ENCODE measurements around the gene TECR.
"Not testable (repeated sequence)": the region's sequence is repeated elsewhere in the genome, so short reads cannot be mapped to it uniquely, and the experiment has no call there.

TECR gene

GRCh38 chr19:14561847-14562351, 32.5 kb downstream of the TECR start:
- no peak for DNase-seq (ENCODE audit: low read depth, low spot score)

GRCh38 chr19:14562660-14563589, 33.5 kb downstream of the TECR start:
- DNase-seq (ENCODE audit: low read depth, low spot score), result no peak

- DNase-seq (ENCODE audit: low read depth, low spot score), result no peak
Measured at GRCh38 chr19:14563590-14563926, 34.2 kb downstream of the TECR start.

DNA sequence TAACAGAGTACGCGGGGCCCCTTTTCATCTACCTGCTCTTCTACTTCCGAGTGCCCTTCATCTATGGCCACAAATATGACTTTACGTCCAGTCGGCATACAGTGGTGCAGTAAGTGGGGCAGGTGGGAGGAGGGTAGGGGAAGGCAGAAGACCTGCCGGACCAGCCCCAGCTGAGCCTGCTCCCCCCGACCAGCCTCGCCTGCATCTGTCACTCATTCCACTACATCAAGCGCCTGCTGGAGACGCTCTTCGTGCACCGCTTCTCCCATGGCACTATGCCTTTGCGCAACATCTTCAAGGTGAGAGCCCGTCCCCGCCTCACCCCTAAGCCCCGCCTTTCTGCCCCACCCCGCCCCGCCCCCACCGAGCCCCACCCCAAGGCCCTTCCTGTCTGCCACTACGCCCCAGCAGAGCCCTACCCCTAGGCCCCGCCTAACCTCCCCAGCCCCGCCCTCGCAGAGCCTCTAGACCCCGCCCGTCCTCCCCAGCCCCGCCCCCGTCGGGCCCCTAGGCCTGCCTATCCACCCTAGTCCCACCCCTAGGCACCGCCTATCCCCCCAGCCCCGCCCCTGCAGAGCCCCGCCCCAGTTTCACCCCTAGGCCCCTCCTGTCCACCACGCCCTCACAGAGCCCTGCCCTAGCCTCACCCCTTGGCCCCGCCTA, 34.7 kb downstream of the TECR start:
- no peak for DNase-seq (ENCODE audit: low read depth, low spot score)

GRCh38 chr19:14564652-14565297, 35.4 kb downstream of the TECR start:
- DNase-seq (ENCODE audit: low read depth, low spot score), result not testable (repeated sequence)

GRCh38 chr19:14565298-14565679, 35.9 kb downstream of the TECR start:
- DNase-seq (ENCODE audit: low read depth, low spot score), result no peak

DNA sequence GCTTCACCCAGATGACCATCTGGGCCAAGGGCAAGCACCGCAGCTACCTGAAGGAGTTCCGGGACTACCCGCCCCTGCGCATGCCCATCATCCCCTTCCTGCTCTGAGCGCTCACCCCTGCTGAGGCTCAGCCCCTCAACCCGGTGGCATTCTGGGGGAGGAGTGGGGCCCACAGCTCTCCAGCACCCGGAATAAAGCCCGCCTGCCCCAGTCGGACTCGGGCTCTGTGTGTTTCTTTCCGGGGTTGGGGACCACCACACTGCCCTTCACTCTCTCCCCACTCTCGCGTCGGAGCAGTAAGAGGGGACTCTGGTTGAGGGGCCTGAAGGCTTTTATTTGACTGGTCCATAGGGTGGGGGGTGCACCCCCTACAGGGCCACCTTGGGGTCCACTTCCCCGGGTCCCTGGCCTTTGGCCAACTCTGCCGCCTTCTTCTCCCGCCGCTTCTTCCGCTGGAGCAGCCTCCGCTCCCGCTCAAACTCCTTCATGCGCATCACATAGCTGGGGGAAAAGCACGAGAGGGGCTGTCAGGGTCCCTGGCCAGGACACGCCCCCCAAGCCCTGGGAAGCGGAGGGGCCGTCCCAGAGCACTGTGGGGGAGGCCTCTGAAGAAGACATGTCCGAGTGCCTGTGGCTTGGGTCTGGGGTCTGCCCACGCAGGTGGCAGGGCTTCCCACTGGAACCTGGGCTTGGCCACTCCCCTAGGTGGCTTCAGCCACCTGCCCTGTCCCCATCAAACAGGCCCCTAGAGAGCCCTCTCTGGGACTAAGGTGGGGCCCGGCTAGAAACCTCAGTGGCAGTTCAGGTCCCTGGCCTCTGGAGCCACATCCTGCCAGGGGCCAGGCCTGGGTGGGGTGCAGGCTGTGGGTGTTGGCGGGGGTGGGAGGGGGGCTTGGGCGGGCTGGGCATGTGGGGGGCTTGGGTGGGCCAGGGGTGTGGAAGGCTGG, 36.6 kb downstream of the TECR start:
- no peak for DNase-seq (ENCODE audit: low read depth, low spot score)

DNA sequence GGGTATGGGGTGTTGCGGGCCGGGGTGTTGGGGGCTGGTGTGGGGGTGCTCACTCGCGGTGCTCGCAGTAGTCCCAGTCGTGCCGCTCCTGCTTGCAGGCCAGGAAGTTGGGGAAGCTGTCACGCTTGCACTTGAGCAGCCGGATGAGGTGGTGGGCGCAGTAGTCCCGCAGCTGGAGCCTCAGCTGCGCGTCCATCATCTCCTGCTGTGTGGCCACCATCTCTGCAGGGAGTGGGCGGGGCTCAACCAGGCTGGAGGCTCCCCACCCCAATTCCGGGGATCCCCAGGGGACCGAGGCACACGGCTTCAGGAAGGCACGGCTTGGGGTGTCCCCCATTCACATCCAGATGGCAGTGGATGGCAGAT, 37.3 kb downstream of the TECR start:
- DNase-seq (ENCODE audit: low read depth, low spot score), result no peak

GRCh38 chr19:14567079-14567478, 37.7 kb downstream of the TECR start:
- DNase-seq (ENCODE audit: low read depth, low spot score), result no peak

- DNase-seq (ENCODE audit: low read depth, low spot score), result no peak
Measured at GRCh38 chr19:14570864-14571527, 41.6 kb downstream of the TECR start.

GRCh38 chr19:14571695-14572490, 42.5 kb downstream of the TECR start, which contains the start of gene NDUFB7:
Gene NDUFB7 (minus strand): TSS chr19:14572066. CDS start chr19:14572000, 66 bp downstream.
- peak; percentile 92 for DNase-seq (ENCODE audit: low read depth, low spot score)

DNA sequence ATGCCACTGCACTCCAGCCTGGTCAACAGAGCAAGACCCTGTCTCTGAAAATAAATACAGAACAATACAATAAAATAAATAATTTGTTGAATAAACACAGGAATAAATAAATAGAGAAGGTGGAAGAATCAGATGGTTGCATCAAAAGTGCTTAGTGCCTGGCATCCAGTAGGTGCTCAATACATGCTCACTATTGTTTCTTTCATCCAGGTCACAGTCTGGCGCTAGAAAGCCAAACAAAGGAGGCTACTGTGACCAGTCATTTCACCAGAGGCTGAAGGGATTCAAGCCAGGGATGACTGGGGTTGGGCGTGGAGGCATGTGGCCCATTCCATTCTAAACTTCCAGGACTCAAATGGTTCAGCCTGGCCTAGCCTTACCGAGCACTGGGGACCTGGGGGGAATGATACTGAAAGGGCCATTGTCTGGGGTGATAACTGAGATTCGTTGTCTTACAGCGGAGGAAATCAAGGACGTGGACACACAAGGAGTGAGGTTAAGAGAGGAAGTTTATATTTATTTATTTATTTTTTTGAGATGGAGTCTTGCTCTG, 46.1 kb downstream of the TECR start:
- no peak for DNase-seq (ENCODE audit: low read depth, low spot score)

GRCh38 chr19:14576363-14576762, 47.0 kb downstream of the TECR start:
- DNase-seq (ENCODE audit: low read depth, low spot score), result no peak

DNA sequence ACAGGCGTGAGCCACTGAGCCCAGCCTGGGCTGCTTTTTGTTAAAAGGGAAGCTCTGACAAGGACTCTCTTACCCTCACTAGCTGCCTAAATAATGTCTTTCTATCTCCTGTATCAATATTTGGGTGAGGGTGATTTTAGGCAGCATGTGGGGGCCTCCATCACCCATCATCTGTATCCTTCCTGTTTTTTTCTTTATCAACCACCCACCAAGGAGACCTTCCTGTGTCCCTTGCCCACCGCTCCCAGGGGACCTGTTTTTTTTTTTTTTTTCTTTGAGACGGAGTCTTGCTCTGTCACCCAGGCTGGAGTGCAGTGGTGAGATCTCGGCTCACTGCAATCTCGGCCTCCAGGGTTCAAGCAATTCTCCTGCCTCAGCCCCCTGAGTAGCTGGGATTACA, 47.9 kb downstream of the TECR start:
- no peak for DNase-seq (ENCODE audit: low read depth, low spot score)

GRCh38 chr19:14577885-14578427, 48.6 kb downstream of the TECR start:
- DNase-seq (ENCODE audit: low read depth, low spot score), result no peak

- no peak for DNase-seq (ENCODE audit: low read depth, low spot score)
Measured at GRCh38 chr19:14580623-14581237, 51.3 kb downstream of the TECR start.

- DNase-seq (ENCODE audit: low read depth, low spot score), result no peak
Measured at GRCh38 chr19:14582894-14583340, 53.5 kb downstream of the TECR start, which contains the start of gene CLEC17A. Gene CLEC17A (plus strand): TSS chr19:14583084. CDS start chr19:14583161, 77 bp downstream.

GRCh38 chr19:14584372-14584771, 55.0 kb downstream of the TECR start:
- DNase-seq (ENCODE audit: low read depth, low spot score), result not testable (repeated sequence)
